NCI-H2196 treated with DMSO at 0.1 percent for 48 hours (cell line): ENCODE results near the gene SRRM4.
A peak's percentile ranks its signal among the peaks of the same experiment; 100 is the strongest.
"Not testable (repeated sequence)": the region's sequence is repeated elsewhere in the genome, so short reads cannot be mapped to it uniquely, and the experiment has no call there.

Experiments
- DNase-seq: peaks from one replicate; lab custom pipeline; 2025; ENCODE audit not compliant: unreplicated experiment; lab: John Stamatoyannopoulos, UW

SRRM4 gene

GRCh38 chr12:119069147-119069642 is 87.9 kb downstream of the SRRM4 start:
- DNase-seq, result no peak

DNA sequence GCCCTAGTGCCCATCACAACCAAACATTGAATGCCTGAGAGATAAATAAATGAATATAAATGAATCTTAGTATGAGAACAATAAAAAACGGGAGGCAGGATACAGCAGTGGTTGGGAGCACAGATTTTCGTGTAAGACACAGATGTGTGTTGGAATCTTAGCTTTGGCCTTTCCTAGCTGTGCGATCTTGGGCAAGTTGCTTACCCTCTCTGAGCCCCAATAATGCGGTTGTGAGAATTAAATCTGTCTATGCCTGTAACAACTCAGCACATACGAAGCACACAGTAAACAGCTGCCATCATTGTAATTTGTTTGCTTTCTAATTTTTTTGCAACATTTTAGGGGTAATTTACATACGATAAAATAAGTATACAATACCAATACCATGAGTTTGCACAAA is 89.8 kb downstream of the SRRM4 start:
- no peak for DNase-seq

- DNase-seq, result no peak
These were observed 90.4 kb downstream of the SRRM4 start for GRCh38 chr12:119071638-119072231.

- DNase-seq, result no peak
These were observed 91.1 kb downstream of the SRRM4 start for GRCh38 chr12:119072440-119072839.

DNA sequence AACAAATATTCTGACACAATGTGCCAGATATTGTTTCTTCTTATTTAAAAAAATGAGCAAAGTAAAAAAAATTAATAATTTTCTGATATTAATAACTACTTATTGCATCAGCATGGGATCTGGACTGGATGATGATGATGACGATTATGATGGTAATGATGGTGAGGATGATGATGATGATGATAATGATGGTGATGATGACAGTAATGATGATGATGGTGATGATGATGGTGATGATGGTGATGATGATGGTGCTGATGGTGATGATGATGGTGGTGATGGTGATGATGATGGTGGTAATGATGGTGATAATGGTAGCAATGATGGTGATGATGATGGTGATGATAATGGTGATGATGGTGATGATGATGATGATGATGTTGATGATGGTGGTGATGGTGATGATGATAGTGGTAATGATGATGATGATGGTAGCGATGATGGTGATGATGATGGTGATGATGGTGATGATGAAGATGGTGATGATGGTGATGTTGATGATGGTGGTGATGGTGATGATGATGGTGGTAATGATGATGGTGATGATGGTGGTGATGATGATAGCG is 94.0 kb downstream of the SRRM4 start:
- DNase-seq, result no peak

DNA sequence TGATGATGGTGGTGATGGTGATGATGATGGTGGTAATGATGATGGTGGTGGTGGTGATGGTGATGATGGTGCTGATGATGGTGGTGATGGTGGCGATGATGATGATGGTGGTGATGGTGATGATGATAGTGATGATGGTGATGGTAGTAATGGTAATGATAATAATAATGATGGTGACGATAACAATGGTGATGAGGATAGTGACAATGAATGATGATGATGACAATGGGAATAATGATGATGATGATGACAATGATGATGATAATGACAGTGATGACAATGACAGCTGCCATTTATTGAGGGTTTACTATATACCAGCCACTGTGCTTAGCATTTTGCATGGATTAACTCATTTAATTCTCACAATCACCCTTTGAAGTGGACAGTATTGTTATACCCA is 94.6 kb downstream of the SRRM4 start:
- DNase-seq, result no peak

- DNase-seq, result no peak
These were observed 98.2 kb downstream of the SRRM4 start for GRCh38 chr12:119079530-119079929.

DNA sequence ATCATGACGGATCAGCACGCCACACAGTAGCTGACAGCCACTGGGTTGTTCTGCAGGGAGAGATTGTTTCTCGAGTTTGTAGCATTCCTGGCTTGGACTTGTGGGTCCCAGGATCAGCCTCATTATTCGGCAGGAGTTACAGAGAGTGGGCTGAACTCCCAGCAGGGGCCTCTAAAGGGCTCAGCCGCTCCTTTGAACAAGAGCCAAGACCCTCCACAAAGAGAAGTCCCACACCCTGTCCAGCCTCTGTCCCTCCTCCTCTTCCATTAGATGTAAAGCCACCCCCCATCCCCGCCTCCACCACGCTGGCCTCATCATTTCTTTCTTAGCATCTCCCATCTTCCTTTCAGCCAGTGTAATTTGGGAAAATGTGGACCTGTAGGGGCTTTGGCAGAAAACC is 100.7 kb downstream of the SRRM4 start:
- DNase-seq, result no peak

- DNase-seq, result peak; percentile 26
These were observed 101.2 kb downstream of the SRRM4 start for GRCh38 chr12:119082496-119082895.

DNA sequence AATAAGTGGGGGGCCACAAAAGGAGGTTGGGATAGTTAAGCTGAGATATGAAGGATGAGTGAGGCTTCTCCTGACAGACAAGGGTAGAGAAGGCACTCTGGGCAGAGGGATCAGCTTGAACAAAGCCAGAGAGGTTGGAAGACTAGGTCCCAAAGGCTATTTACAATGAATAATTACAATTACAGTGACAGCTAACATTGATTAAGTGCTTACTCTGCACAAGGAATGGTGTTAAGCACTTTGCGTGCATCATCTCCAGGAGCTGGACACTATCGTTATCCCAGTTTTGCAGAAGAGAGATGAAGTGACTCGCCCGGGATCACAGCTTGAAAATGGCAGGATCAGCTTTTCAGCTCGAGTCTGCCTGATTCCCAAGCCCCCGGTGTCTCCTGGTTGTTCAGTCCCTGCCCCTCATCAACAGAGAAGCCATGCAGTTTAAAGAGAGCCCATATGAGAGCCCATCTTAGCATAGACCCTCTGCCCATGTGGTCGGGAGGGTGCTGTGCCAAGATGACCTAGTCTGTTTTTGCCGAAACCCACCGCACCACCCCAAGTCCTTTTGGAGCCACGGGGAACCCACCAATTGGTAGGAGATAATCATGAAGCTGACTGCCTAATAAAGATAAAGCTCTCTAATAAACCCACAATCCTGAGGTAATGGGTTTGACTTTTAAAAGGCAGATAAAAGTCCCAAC is 107.5 kb downstream of the SRRM4 start:
- no peak for DNase-seq

- DNase-seq, result no peak
These were observed 108.2 kb downstream of the SRRM4 start for GRCh38 chr12:119089380-119090013.

GRCh38 chr12:119090276-119090675 is 108.9 kb downstream of the SRRM4 start:
- no peak for DNase-seq

DNA sequence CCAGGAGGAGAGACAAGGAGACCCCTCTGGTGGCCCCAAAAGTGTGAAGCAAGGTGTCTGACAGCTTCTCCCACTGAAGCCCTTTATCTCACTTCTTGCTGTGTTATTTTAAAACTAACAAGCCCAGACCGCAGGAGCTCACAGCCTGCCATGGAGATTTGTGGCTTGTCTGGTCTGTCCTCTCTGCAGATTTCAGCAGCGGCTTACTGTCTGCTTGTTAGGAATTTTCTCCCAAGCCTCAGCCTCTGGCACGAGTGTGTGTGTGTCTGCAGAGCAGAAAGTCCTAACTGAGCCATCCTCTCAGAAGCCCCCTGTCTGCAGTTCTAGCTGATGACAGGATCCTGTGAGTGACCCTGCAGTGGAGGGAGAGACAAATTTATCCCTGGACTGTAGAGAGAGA is 109.5 kb downstream of the SRRM4 start:
- DNase-seq, result no peak

DNA sequence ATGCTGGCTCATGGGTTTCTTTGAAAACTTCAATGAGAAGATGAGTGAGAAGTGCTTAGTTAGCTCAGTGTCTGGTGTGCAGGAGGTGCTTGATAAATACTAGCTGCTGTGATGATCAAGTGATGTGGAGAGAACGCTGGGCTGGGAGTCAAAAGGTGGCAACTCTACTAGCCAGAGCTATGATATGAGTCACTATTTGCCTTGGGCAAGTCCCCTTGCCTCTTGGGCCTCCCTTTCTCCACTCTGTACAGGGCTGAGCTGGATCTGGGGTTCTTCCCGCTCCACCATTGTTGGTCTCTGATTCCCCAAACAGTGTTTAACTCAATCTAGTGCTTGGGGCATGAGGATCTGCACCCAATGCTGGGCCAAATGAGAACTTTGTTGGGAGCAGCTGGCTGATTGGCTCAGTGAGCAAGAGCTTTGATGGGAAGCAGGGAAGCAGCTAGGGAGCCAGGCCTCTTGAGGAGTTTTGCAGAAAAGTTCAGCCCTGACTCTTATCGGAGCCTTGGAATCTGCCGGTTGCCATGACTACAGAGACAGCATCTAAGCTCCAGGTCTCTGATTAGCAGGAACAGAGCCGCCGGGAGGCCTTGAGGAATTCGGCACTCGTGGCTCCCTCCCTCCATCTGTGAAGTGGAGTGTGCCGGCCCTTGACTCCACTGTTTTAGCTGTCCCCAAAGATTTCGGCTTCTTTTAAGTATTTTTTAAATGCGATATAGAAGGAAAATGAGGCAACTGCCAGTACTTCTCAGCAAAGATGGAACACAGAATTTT is 115.3 kb downstream of the SRRM4 start:
- DNase-seq, result no peak

DNA sequence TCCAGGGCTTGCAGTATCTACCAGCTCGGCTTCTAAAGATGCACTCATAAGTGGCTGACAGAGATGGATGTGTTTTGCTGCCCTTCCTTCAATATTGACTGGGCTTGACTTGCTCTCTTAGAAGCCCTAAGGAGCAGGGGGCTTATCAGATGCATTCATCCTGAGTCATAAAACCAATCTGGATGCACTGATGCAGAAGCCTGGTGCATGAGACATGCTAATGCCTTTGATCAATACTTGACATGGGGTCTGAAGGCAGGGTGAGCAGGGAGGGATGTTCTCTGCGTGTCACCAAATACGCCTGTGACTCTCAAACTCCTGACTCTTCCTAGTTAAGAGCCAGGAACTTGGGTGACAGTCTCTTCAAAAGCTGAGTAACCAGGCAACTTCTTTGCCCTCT is 119.6 kb downstream of the SRRM4 start:
- no peak for DNase-seq

DNA sequence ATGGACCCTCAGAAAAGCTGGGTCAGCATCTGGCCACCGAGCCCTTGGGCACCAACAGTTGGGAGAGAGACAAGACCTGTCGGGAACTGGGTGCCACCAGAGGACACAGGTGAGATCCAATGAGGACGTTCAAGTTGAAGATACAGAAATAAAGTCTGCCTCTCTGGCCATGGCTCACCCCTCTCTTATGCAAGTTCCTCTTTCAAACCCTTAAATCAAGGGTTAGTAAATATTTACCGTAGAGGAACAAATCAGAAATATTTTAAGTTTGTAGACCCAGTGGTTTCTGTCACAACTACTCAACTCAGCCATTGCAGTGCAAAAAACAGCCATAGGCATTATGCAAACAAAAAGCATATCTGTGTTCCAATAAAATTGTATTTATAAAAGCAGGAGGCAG is 120.9 kb downstream of the SRRM4 start:
- DNase-seq, result no peak

DNA sequence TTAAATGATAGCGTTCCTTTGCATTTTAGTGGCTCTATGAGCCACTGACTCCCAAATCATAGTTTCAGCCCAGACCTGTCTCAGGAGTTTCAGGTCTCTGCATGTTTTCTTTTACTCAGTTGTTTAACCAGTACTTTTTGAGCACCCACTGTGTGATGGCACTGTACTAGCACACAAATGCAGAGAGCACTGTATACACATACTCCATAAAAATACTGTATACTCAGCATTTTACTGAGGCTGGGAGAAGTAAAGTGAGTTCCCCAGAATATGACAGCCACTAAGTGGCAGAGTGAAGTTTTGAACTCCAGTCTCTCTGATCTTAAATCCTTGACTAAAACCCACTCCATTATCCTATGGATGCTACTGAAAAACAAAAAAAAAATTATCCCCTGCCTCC is 121.4 kb downstream of the SRRM4 start:
- DNase-seq, result no peak

- not testable (repeated sequence) for DNase-seq
These were observed 123.6 kb downstream of the SRRM4 start for GRCh38 chr12:119104969-119105368.

- DNase-seq, result no peak
These were observed 132.2 kb downstream of the SRRM4 start for GRCh38 chr12:119113496-119113986.

- DNase-seq, result no peak
These were observed 133.0 kb downstream of the SRRM4 start for GRCh38 chr12:119114294-119114693.

DNA sequence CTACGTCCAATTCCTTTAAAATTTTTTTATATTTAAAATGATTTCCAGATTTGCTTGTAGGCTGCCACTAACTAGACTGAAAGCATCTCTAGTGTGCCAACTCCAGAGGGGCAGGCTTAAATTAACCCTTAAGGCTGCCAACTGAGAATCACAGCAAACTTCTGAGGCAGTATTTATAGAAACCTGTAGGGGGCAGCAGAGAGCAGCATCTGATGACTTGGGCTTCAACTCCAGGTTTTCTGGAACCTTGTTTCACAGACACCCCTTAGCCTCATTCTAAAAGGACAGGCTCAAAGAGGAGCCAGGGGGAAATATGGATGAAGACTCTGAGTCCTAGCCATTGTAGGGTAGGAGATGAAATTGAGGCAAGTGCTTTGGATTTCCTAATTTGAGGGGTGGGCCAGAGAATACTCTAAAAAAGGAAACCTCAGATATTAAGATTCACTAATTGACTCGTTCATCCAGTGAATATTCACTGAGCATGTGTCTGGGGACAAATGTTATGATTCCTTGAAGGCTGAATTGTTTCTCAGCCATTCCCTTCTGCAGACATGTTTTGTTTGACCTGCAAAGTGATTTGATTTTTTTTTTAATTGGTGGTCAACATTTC is 134.1 kb downstream of the SRRM4 start:
- DNase-seq, result peak; percentile 45
